ENCODE measurements around the gene SIM2. TPM values are rescaled to one million over a fixed set of nuclear protein-coding genes. Genes with fewer than 3 reads are reported as not detected.

Gene SIM2
- total and polyA plus RNA-seq, 5 experiments from 2014 or later: 0.03 to 0.04 TPM; not detected in 3

- POLR2A ChIA-PET: interaction anchor here (0.6 kb wide), 1 partner anchor 209 kb away, joined by 3 read pairs; no protein-coding TSS in a partner anchor
These were observed 997 bp upstream of the SIM2 start for GRCh38 chr21:36697851-36698384.

GRCh38 chr21:36698385-36698980 lies 432 bp upstream of the SIM2 start:
- H3K36me3 Mint-ChIP-seq: peaks cover 0 to 6% (median 5%) of the 10 kb centered on the region in 3 donors
- POLR2A ChIA-PET: no interaction called here
- H3K27me3 Mint-ChIP-seq: peaks cover 35 to 86% (median 74%) of the 10 kb centered on the region in 5 donors
- no peak overlapping the region for H3K27ac Mint-ChIP-seq
- DNase-seq (no peak), ATAC-seq (no peak)
- H3K4me1 Mint-ChIP-seq: peaks cover 14 to 59% (median 29%) of the 10 kb centered on the region in 4 donors
- H3K9me3 Mint-ChIP-seq: peaks cover 0 to 2% (median 0%) of the 10 kb centered on the region in 9 donors
- H3K4me3 Mint-ChIP-seq: peak overlapping the region in 4 of 10 donors; percentile 26 to 51 (median 40)

More at GRCh38 chr21:36697851-36698384, 997 bp upstream of the SIM2 start:
- DNase-seq (no peak), ATAC-seq (no peak)
- Mint-ChIP-seq H3K27ac (no peak overlapping the region), H3K4me1 (peaks cover 14 to 55% (median 28%) of the 10 kb centered on the region in 4 donors), H3K4me3 (peak overlapping the region in 5 of 10 donors; percentile 22 to 51 (median 39)), H3K36me3 (peaks cover 0 to 6% (median 5%) of the 10 kb centered on the region in 3 donors), H3K27me3 (peaks cover 30 to 83% (median 70%) of the 10 kb centered on the region in 5 donors), H3K9me3 (peaks cover 0 to 2% (median 0%) of the 10 kb centered on the region in 9 donors)

- POLR2A ChIA-PET: no interaction called here
- H3K27me3 Mint-ChIP-seq: peaks cover 35 to 86% (median 67%) of the 10 kb centered on the region in 5 donors
- peak overlapping the region in 1 of 10 donors; percentile 32 for H3K27ac Mint-ChIP-seq
- DNase-seq (no peak), ATAC-seq (no peak)
- peak overlapping the region; percentile 67 to 84 (median 74) for H3K4me3 Mint-ChIP-seq
- H3K4me1 Mint-ChIP-seq: peaks cover 14 to 59% (median 32%) of the 10 kb centered on the region in 4 donors
- peaks cover 0 to 8% (median 0%) of the 10 kb centered on the region in 3 donors for H3K36me3 Mint-ChIP-seq
- H3K9me3 Mint-ChIP-seq: no peaks in the 10 kb centered on the region
These were observed 805 bp downstream of the SIM2 start for GRCh38 chr21:36699546-36700294.

- no peak for DNase-seq
- no peaks in the 10 kb centered on the region for H3K9me3 Mint-ChIP-seq
- peaks cover 29 to 86% (median 66%) of the 10 kb centered on the region in 5 donors for H3K27me3 Mint-ChIP-seq
- H3K4me3 Mint-ChIP-seq: peak overlapping the region; percentile 67 to 84 (median 74)
- H3K27ac Mint-ChIP-seq: peak overlapping the region in 1 of 10 donors; percentile 32
- peaks cover 20 to 63% (median 36%) of the 10 kb centered on the region in 4 donors for H3K4me1 Mint-ChIP-seq
- peak in 1 of 2 donors; percentile 28 for ATAC-seq
- peaks cover 0 to 8% (median 0%) of the 10 kb centered on the region in 3 donors for H3K36me3 Mint-ChIP-seq
- POLR2A ChIA-PET: no interaction called here
These were observed 1.5 kb downstream of the SIM2 start for GRCh38 chr21:36700295-36700970.

- Mint-ChIP-seq H3K27me3 (peaks cover 30 to 86% (median 66%) of the 10 kb centered on the region in 5 donors), H3K4me3 (peak overlapping the region; percentile 1 to 84 (median 66)), H3K4me1 (peaks cover 23 to 63% (median 43%) of the 10 kb centered on the region in 4 donors), H3K27ac (no peak overlapping the region), H3K36me3 (peaks cover 0 to 9% (median 0%) of the 10 kb centered on the region in 3 donors), H3K9me3 (peaks cover 0 to 2% (median 0%) of the 10 kb centered on the region in 9 donors)
- no peak for ATAC-seq
- no peak for DNase-seq
- POLR2A ChIA-PET: no interaction called here
These were observed 2.2 kb downstream of the SIM2 start for GRCh38 chr21:36700971-36701755.

- Mint-ChIP-seq H3K4me3 (peak overlapping the region; percentile 1 to 77 (median 56)), H3K27me3 (peaks cover 36 to 86% (median 66%) of the 10 kb centered on the region in 5 donors), H3K4me1 (peaks cover 28 to 63% (median 46%) of the 10 kb centered on the region in 4 donors), H3K9me3 (peaks cover 0 to 2% (median 0%) of the 10 kb centered on the region in 9 donors), H3K36me3 (peaks cover 0 to 12% (median 0%) of the 10 kb centered on the region in 3 donors), H3K27ac (peak overlapping the region in 1 of 10 donors; percentile 41)
- POLR2A ChIA-PET: no interaction called here
- ATAC-seq (no peak), DNase-seq (no peak)
These were observed 3.1 kb downstream of the SIM2 start for GRCh38 chr21:36701756-36702621.

- Mint-ChIP-seq H3K36me3 (peaks cover 0 to 15% (median 0%) of the 10 kb centered on the region in 3 donors), H3K4me3 (peak overlapping the region in 3 of 10 donors; percentile 11 to 52 (median 39)), H3K27ac (peak overlapping the region in 1 of 10 donors; percentile 41), H3K4me1 (peaks cover 31 to 63% (median 49%) of the 10 kb centered on the region in 4 donors), H3K27me3 (peaks cover 36 to 86% (median 68%) of the 10 kb centered on the region in 5 donors), H3K9me3 (peaks cover 0 to 2% (median 0%) of the 10 kb centered on the region in 9 donors)
- ATAC-seq (no peak), DNase-seq (no peak)
- POLR2A ChIA-PET: no interaction called here
These were observed 3.7 kb downstream of the SIM2 start for GRCh38 chr21:36702622-36702968.

- Mint-ChIP-seq H3K36me3 (peaks cover 0 to 17% (median 0%) of the 10 kb centered on the region in 3 donors), H3K4me3 (peak overlapping the region in 4 of 10 donors; percentile 10 to 26 (median 17)), H3K27me3 (peaks cover 36 to 85% (median 70%) of the 10 kb centered on the region in 5 donors), H3K9me3 (peaks cover 0 to 2% (median 0%) of the 10 kb centered on the region in 9 donors), H3K4me1 (peaks cover 31 to 66% (median 48%) of the 10 kb centered on the region in 4 donors), H3K27ac (no peak overlapping the region)
- no peak for ATAC-seq
- POLR2A ChIA-PET: no interaction called here
- DNase-seq: no peak
These were observed 4.2 kb downstream of the SIM2 start for GRCh38 chr21:36703123-36703522.

- Mint-ChIP-seq H3K4me1 (peaks cover 36 to 72% (median 52%) of the 10 kb centered on the region in 4 donors), H3K9me3 (peaks cover 0 to 2% (median 0%) of the 10 kb centered on the region in 9 donors), H3K36me3 (peaks cover 0 to 18% (median 0%) of the 10 kb centered on the region in 3 donors), H3K27ac (peak overlapping the region in 1 of 10 donors; percentile 26), H3K4me3 (peak overlapping the region in 6 of 10 donors; percentile 7 to 77 (median 34)), H3K27me3 (peaks cover 40 to 89% (median 72%) of the 10 kb centered on the region in 5 donors)
- DNase-seq (no peak), ATAC-seq (no peak)
- POLR2A ChIA-PET: no interaction called here
These were observed 4.8 kb downstream of the SIM2 start for GRCh38 chr21:36703626-36704280.

- peaks cover 0 to 18% (median 0%) of the 10 kb centered on the region in 3 donors for H3K36me3 Mint-ChIP-seq
- POLR2A ChIA-PET: no interaction called here
- peak overlapping the region in 7 of 10 donors; percentile 7 to 77 (median 30) for H3K4me3 Mint-ChIP-seq
- H3K9me3 Mint-ChIP-seq: peaks cover 0 to 2% (median 0%) of the 10 kb centered on the region in 9 donors
- DNase-seq (no peak), ATAC-seq (peak in 1 of 2 donors; percentile 12)
- no peak overlapping the region for H3K27ac Mint-ChIP-seq
- H3K27me3 Mint-ChIP-seq: peaks cover 42 to 94% (median 73%) of the 10 kb centered on the region in 5 donors
- peaks cover 36 to 79% (median 53%) of the 10 kb centered on the region in 4 donors for H3K4me1 Mint-ChIP-seq
These were observed 5.5 kb downstream of the SIM2 start for GRCh38 chr21:36704281-36704957.

Measured in naive thymus-derived CD8-positive, alpha-beta T cell (primary cell).